AG10803 (cell line): ENCODE data around the gene SCGB3A1.
A peak's percentile ranks its signal among the peaks of the same experiment; 100 is the strongest.

Experiments
- DNase-seq: peaks from one replicate; pipeline ENCODE4 v3.0.0; 2010; ENCODE audit warnings: low read depth
- H3K4me3 ChIP-seq: 2 replicates; pipeline ENCODE4 v1.5.1; 2011; ENCODE audit warnings: mild to moderate bottlenecking, low read length, control low read depth
- CTCF ChIP-seq: conservative IDR thresholded peaks from 2 replicates; pipeline ENCODE4 v1.5.1; 2011; ENCODE audit warnings: mild to moderate bottlenecking, low read length, control low read depth, inconsistent platforms

The SCGB3A1 gene

GRCh38 chr5:180609817-180610550 lies 18.7 kb upstream of the SCGB3A1 start:
- no peak for TF ChIP-seq CTCF

GRCh38 chr5:180609386-180609785 lies 18.1 kb upstream of the SCGB3A1 start:
- TF ChIP-seq CTCF = no peak
- H3K4me3 ChIP-seq = no peak overlapping the region
- no peak for DNase-seq

More at GRCh38 chr5:180609817-180610550, 18.7 kb upstream of the SCGB3A1 start:
- no peak for DNase-seq
- H3K4me3 ChIP-seq = no peak overlapping the region

GRCh38 chr5:180608572-180609310 lies 17.4 kb upstream of the SCGB3A1 start:
- no peak for DNase-seq
- TF ChIP-seq CTCF = no peak
- no peak overlapping the region for H3K4me3 ChIP-seq

- no peak for DNase-seq
- H3K4me3 ChIP-seq = no peak overlapping the region
- no peak for TF ChIP-seq CTCF
Observed at GRCh38 chr5:180607861-180608571, 16.7 kb upstream of the SCGB3A1 start.

GRCh38 chr5:180606215-180606785 lies 15.0 kb upstream of the SCGB3A1 start:
- no peak for DNase-seq
- no peak overlapping the region for H3K4me3 ChIP-seq
- TF ChIP-seq CTCF = no peak

- peak; percentile 43 for DNase-seq
- no peak overlapping the region for H3K4me3 ChIP-seq
- TF ChIP-seq CTCF = peak; percentile 82
Observed at GRCh38 chr5:180605554-180606214, 14.4 kb upstream of the SCGB3A1 start.
